H9 (cell line): ENCODE measurements around the gene PCDHGB7. TPM values are rescaled to one million over a fixed set of nuclear protein-coding genes. Genes with fewer than 3 reads are reported as not detected.
"Not testable (repeated sequence)": the region's sequence is repeated elsewhere in the genome, so short reads cannot be mapped to it uniquely, and the experiment has no call there.

Experiments used
- DNase-seq: peaks from one replicate; pipeline ENCODE4 v3.0.0-alpha.2; 2017
- H2AFZ ChIP-seq: one replicate; pipeline ENCODE4 v1.6.1; 2013; ENCODE audit warnings: mild to moderate bottlenecking, low read length, control low read depth, moderate library complexity
- H2AK5ac ChIP-seq: 2 replicates; pipeline ENCODE4 v1.6.1; 2013; ENCODE audit warnings: low read length, control low read depth, mixed read lengths; ENCODE audit not compliant: insufficient read length
- H2BK120ac ChIP-seq: one replicate; pipeline ENCODE4 v1.6.1; 2013; ENCODE audit warnings: low read depth, mild to moderate bottlenecking, low read length, control low read depth, inconsistent platforms; ENCODE audit not compliant: poor library complexity, severe bottlenecking
- H2BK12ac ChIP-seq: 2 replicates; pipeline ENCODE4 v1.6.1; 2013; ENCODE audit warnings: low read length, control low read depth, mixed read lengths, low read depth; ENCODE audit not compliant: insufficient read length
- H2BK15ac ChIP-seq: 2 replicates; pipeline ENCODE4 v1.6.1; 2013; ENCODE audit warnings: low read depth, low read length, control low read depth
- H2BK20ac ChIP-seq: one replicate; pipeline ENCODE4 v1.6.1; 2013; ENCODE audit warnings: low read depth, mild to moderate bottlenecking, low read length, control low read depth, inconsistent platforms; ENCODE audit not compliant: poor library complexity, severe bottlenecking
- H2BK5ac ChIP-seq: 2 replicates; pipeline ENCODE4 v1.6.1; 2013; ENCODE audit warnings: low read length, control low read depth, mixed read lengths; ENCODE audit not compliant: insufficient read length
- H3K14ac ChIP-seq: 2 replicates; pipeline ENCODE4 v1.6.1; 2013; ENCODE audit warnings: low read length, control low read depth; ENCODE audit not compliant: insufficient read depth
- H3K18ac ChIP-seq: 2 replicates; pipeline ENCODE4 v1.6.1; 2013; ENCODE audit warnings: low read depth, mild to moderate bottlenecking, mixed read lengths, low read length, control low read depth; ENCODE audit not compliant: insufficient read length
- H3K23ac ChIP-seq: 2 replicates; pipeline ENCODE4 v1.6.1; 2013; ENCODE audit warnings: low read length, control low read depth, mixed read lengths, low read depth; ENCODE audit not compliant: insufficient read length
- H3K23me2 ChIP-seq: 2 replicates; pipeline ENCODE4 v1.6.1; 2013; ENCODE audit warnings: low read depth, mild to moderate bottlenecking, mixed read lengths, low read length, control low read depth; ENCODE audit not compliant: insufficient read length, poor library complexity, severe bottlenecking
- H3K27ac ChIP-seq: 2 replicates; pipeline ENCODE4 v1.5.1; 2013; ENCODE audit warnings: low read length, control low read depth, mixed read lengths, low read depth; ENCODE audit not compliant: insufficient read length
- H3K27me3 ChIP-seq: 2 replicates; pipeline ENCODE4 v1.6.1; 2013; ENCODE audit warnings: low read length, control low read depth, inconsistent platforms; ENCODE audit not compliant: insufficient read depth
- H3K4ac ChIP-seq: 2 replicates; pipeline ENCODE4 v1.6.1; 2013; ENCODE audit warnings: low read depth, mild to moderate bottlenecking, control low read depth, inconsistent platforms, low read length, moderate library complexity
- H3K4me1 ChIP-seq: 2 replicates; pipeline ENCODE4 v1.6.1; 2013; ENCODE audit warnings: low read length, control low read depth, inconsistent platforms; ENCODE audit not compliant: insufficient read depth
- H3K4me2 ChIP-seq: 2 replicates; pipeline ENCODE4 v1.6.1; 2013; ENCODE audit warnings: low read length, control low read depth, mixed read lengths; ENCODE audit not compliant: insufficient read length, insufficient read depth
- H3K56ac ChIP-seq: 2 replicates; pipeline ENCODE4 v1.6.1; 2013; ENCODE audit warnings: low read depth, mild to moderate bottlenecking, mixed read lengths, low read length, control low read depth; ENCODE audit not compliant: insufficient read length
- H3K79me1 ChIP-seq: 2 replicates; pipeline ENCODE4 v1.6.1; 2013; ENCODE audit warnings: low read depth, mild to moderate bottlenecking, moderate library complexity, low read length, control low read depth, inconsistent platforms; ENCODE audit not compliant: insufficient read depth, poor library complexity, severe bottlenecking
- H3K79me2 ChIP-seq: 2 replicates; pipeline ENCODE4 v1.6.1; 2013; ENCODE audit warnings: low read length, control low read depth, inconsistent platforms; ENCODE audit not compliant: insufficient read depth
- H3K9ac ChIP-seq: 2 replicates; pipeline ENCODE4 v1.6.1; 2013; ENCODE audit warnings: low read length, control low read depth, mixed read lengths; ENCODE audit not compliant: insufficient read length; ENCODE audit errors: extremely low read depth
- H3K9me3 ChIP-seq: one replicate; pipeline ENCODE4 v1.6.1; 2013; ENCODE audit warnings: low read depth, low read length, inconsistent platforms; ENCODE audit not compliant: control insufficient read depth
- H3T11ph ChIP-seq: one replicate; pipeline ENCODE4 v1.6.1; 2013; ENCODE audit warnings: mild to moderate bottlenecking, low read length, control low read depth, inconsistent platforms
- H4K20me1 ChIP-seq: one replicate; pipeline ENCODE4 v1.6.1; 2013; ENCODE audit not compliant: control insufficient read depth, insufficient read length, insufficient read depth
- H4K5ac ChIP-seq: 2 replicates; pipeline ENCODE4 v1.6.1; 2013; ENCODE audit warnings: low read depth, mild to moderate bottlenecking, mixed read lengths, low read length, control low read depth; ENCODE audit not compliant: insufficient read length
- H4K8ac ChIP-seq: replicated peaks from 2 replicates; pipeline ENCODE4 v1.6.1; 2013; ENCODE audit warnings: low read length, control low read depth, mixed read lengths, low read depth; ENCODE audit not compliant: insufficient read length
- H4K91ac ChIP-seq: 2 replicates; pipeline ENCODE4 v1.6.1; 2013; ENCODE audit warnings: low read depth, mild to moderate bottlenecking, moderate library complexity, mixed read lengths, low read length, control low read depth; ENCODE audit not compliant: insufficient read length
- H3K27ac Mint-ChIP-seq, 3 experiments: 2 replicates in 2 of 3; 3 replicates in 1 of 3; pipeline ENCODE4 v1.8.0; 2020 to 2021; ENCODE audit warnings: mixed read lengths in 3 of 3, mild to moderate bottlenecking in 1 of 3, moderate library complexity in 1 of 3
- H3K27me3 Mint-ChIP-seq: 2 replicates; pipeline ENCODE4 v1.8.0; 2021; ENCODE audit warnings: low read depth, mild to moderate bottlenecking, moderate library complexity, mixed read lengths
- H3K36me3 Mint-ChIP-seq, 3 experiments: 2 replicates in 2 of 3; 3 replicates in 1 of 3; pipeline ENCODE4 v1.8.0; 2020 to 2021; ENCODE audit warnings: low read depth in 3 of 3, mixed read lengths in 3 of 3; ENCODE audit not compliant: insufficient read depth in 1 of 3
- H3K4me1 Mint-ChIP-seq, 2 experiments: 2 replicates each; pipeline ENCODE4 v1.8.0; 2020; ENCODE audit warnings: mixed read lengths in 2 of 2
- H3K4me3 Mint-ChIP-seq, 2 experiments: 2 replicates in 1 of 2; 3 replicates in 1 of 2; pipeline ENCODE4 v1.8.0; 2020 to 2021; ENCODE audit warnings: mild to moderate bottlenecking in 2 of 2, mixed read lengths in 2 of 2, moderate library complexity in 1 of 2
- H3K9me3 Mint-ChIP-seq, 2 experiments: 2 replicates in 1 of 2; 3 replicates in 1 of 2; pipeline ENCODE4 v1.8.0; 2020; ENCODE audit warnings: mild to moderate bottlenecking in 2 of 2, mixed read lengths in 2 of 2, moderate library complexity in 1 of 2
- CTCF ChIP-seq: fragments of 200-600 bp; sonication (generic); conservative IDR thresholded peaks from 3 replicates; pipeline ENCODE4 v1.8.0; 2021; ENCODE audit warnings: antibody characterized with exemption, mild to moderate bottlenecking
- WGBS: extraction: QIAGEN DNeasy Blood & Tissue Kit; methylation state at CpG from one replicate; pipeline ENCODE4 v1.1.7; 2013; ENCODE audit warnings: missing lambda C conversion rate, low lambda C conversion rate, mixed read lengths; ENCODE audit not compliant: insufficient read length; ENCODE audit errors: extremely low coverage; 5-methylcytosine and 5-hydroxymethylcytosine counted together
- total RNA-seq: library from RNA; stranded (reverse); gene quantifications from 2 replicates; pipeline ENCODE4 v1.2.1, GENCODE V29; 2021

PCDHGB7 gene
- total RNA-seq, 1 experiment from 2014 or later: 7.7 TPM

- H3K36me3 Mint-ChIP-seq: peaks cover 54 to 76% (median 57%) of the 10 kb centered on the region in 3 experiments
- Histone ChIP-seq H3K4me1 (no peaks in the 10 kb centered on the region), H3T11ph (no peak overlapping the region), H4K8ac (no peak overlapping the region), H2BK5ac (no peak overlapping the region), H3K23me2 (no peaks in the 10 kb centered on the region), H2AFZ (no peak overlapping the region), H3K14ac (no peak overlapping the region), H3K9me3 (peaks cover 23% of the 10 kb centered on the region), H3K56ac (no peak overlapping the region), H3K27ac (no peak overlapping the region), H3K27me3 (no peaks in the 10 kb centered on the region), H3K23ac (no peak overlapping the region), H3K4ac (no peak overlapping the region), H3K79me1 (no peaks in the 10 kb centered on the region), H3K18ac (no peak overlapping the region), H3K4me2 (no peak overlapping the region), H3K79me2 (no peaks in the 10 kb centered on the region), H2BK120ac (no peak overlapping the region), H2BK20ac (no peak overlapping the region), H2BK15ac (no peak overlapping the region), H4K20me1 (no peaks in the 10 kb centered on the region), H3K9ac (no peak overlapping the region), H4K91ac (no peak overlapping the region), H4K5ac (no peak overlapping the region), H2BK12ac (no peak overlapping the region), H2AK5ac (no peak overlapping the region)
- DNase-seq: no peak
- no CpG with 5 or more reads among the region's 37 CpGs for WGBS
- no peak overlapping the region for H3K27ac Mint-ChIP-seq
- no peaks in the 10 kb centered on the region for H3K4me1 Mint-ChIP-seq
- H3K4me3 Mint-ChIP-seq: no peak overlapping the region
- no peak for TF ChIP-seq CTCF
- peaks cover 3% of the 10 kb centered on the region for H3K27me3 Mint-ChIP-seq
- H3K9me3 Mint-ChIP-seq: peaks cover 64 to 72% of the 10 kb centered on the region in 2 experiments
These were observed 13.8 kb downstream of the PCDHGB7 start for GRCh38 chr5:141431286-141431685.

- not testable (repeated sequence) for H3K56ac ChIP-seq, H3K23ac ChIP-seq, H3K14ac ChIP-seq, H2BK120ac ChIP-seq, H3K4me3 Mint-ChIP-seq, H3K23me2 ChIP-seq, H4K20me1 ChIP-seq, H4K91ac ChIP-seq, H2AK5ac ChIP-seq, H2BK15ac ChIP-seq, H3K4ac ChIP-seq, H3K4me1 ChIP-seq, H3K27ac ChIP-seq, H3T11ph ChIP-seq, H3K18ac ChIP-seq, H3K9ac ChIP-seq, H3K4me2 ChIP-seq, H3K79me2 ChIP-seq, H4K8ac ChIP-seq, H3K27me3 ChIP-seq, H3K27ac Mint-ChIP-seq, H3K4me1 Mint-ChIP-seq, H2BK20ac ChIP-seq, DNase-seq, H2AFZ ChIP-seq, H3K27me3 Mint-ChIP-seq, H2BK12ac ChIP-seq, H3K79me1 ChIP-seq, H2BK5ac ChIP-seq, H4K5ac ChIP-seq
- H3K36me3 Mint-ChIP-seq: peaks cover 46 to 65% (median 47%) of the 10 kb centered on the region in 3 experiments
- peaks cover 54 to 61% of the 10 kb centered on the region in 2 experiments for H3K9me3 Mint-ChIP-seq
- peaks cover 17% of the 10 kb centered on the region for H3K9me3 ChIP-seq
- no CpG with 5 or more reads among the region's 38 CpGs for WGBS
These were observed 14.8 kb downstream of the PCDHGB7 start for GRCh38 chr5:141432308-141432707.
